Activated gamma-delta T cell treated with Interleukin-2 at 50 U/mL for 16 hours (primary cell): Measurements from ENCODE around the gene JARID2.

Experiments
- DNase-seq: peaks from one replicate; pipeline ENCODE4 v3.0.0-alpha.2; 2020

The JARID2 gene

GRCh38 chr6:15477746-15478145, 231.9 kb downstream of the JARID2 start:
- no peak for DNase-seq

- no peak for DNase-seq
These were observed 233.9 kb downstream of the JARID2 start for GRCh38 chr6:15479761-15480160.

- DNase-seq, result no peak
These were observed 234.7 kb downstream of the JARID2 start for GRCh38 chr6:15480525-15480924.

- DNase-seq, result no peak
These were observed 235.8 kb downstream of the JARID2 start for GRCh38 chr6:15481390-15482291.

- DNase-seq, result no peak
These were observed 237.2 kb downstream of the JARID2 start for GRCh38 chr6:15483060-15483459.

- DNase-seq, result no peak
These were observed 238.3 kb downstream of the JARID2 start for GRCh38 chr6:15484140-15484539.

GRCh38 chr6:15484821-15485220, 239.0 kb downstream of the JARID2 start:
- no peak for DNase-seq

- no peak for DNase-seq
These were observed 240.1 kb downstream of the JARID2 start for GRCh38 chr6:15485936-15486335.

- no peak for DNase-seq
These were observed 241.4 kb downstream of the JARID2 start for GRCh38 chr6:15487262-15487661.

- no peak for DNase-seq
These were observed 243.5 kb downstream of the JARID2 start for GRCh38 chr6:15489261-15489962.

GRCh38 chr6:15490242-15491100, 244.6 kb downstream of the JARID2 start:
- DNase-seq, result no peak

- DNase-seq, result peak; percentile 63
These were observed 245.6 kb downstream of the JARID2 start for GRCh38 chr6:15491255-15491985.

- no peak for DNase-seq
These were observed 246.1 kb downstream of the JARID2 start for GRCh38 chr6:15491986-15492269.

GRCh38 chr6:15493437-15494168, 247.7 kb downstream of the JARID2 start:
- DNase-seq, result no peak

GRCh38 chr6:15495375-15495901, 249.6 kb downstream of the JARID2 start:
- DNase-seq, result no peak

GRCh38 chr6:15496345-15497131, 250.7 kb downstream of the JARID2 start:
- no peak for DNase-seq

GRCh38 chr6:15498640-15499039, 252.8 kb downstream of the JARID2 start:
- no peak for DNase-seq

GRCh38 chr6:15499125-15499524, 253.3 kb downstream of the JARID2 start:
- no peak for DNase-seq

GRCh38 chr6:15499591-15499990, 253.7 kb downstream of the JARID2 start:
- no peak for DNase-seq

GRCh38 chr6:15500078-15500740, 254.3 kb downstream of the JARID2 start:
- no peak for DNase-seq
